Measurements from ENCODE around the gene ULK4. TPM values are rescaled to one million over a fixed set of nuclear protein-coding genes. Genes with fewer than 3 reads are reported as not detected.

The ULK4 gene
- total and polyA plus RNA-seq, 9 of the 15 experiments (the other 6 are each of a cell fraction or from before 2014, with no cell fraction given) = 3.0 to 5.9 (median 3.5) TPM

DNA sequence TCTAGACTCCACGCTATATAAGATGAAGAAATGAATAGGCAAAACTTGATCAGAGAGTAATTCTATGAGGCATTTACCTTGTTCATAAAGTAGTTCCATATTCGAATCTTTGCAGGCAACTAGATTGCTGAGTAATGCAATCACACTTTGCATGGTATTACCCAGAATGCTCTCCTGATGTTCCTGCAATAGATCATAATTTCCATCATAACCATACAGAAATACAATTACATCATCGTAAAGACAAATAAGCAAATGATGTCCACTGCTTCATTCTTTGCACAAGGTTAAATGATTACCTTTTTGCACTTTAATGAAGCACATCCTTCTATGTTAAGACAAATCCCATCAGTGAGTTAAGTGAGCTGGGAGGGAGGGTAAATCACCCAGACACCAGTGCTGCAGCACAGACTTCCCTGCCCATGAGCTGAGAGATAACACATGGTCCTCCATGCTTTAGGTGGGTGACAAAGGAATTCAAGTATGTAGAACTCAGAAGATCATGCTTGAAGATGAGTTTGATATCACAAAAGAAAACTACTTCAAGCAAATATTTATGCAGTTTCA, 395.9 kb downstream of the ULK4 start:
- CTCF ChIA-PET (ENCODE audit: low intra/inter-chr PET ratio) = no interaction called here
- peak; percentile 40 for FAIRE-seq

DNA sequence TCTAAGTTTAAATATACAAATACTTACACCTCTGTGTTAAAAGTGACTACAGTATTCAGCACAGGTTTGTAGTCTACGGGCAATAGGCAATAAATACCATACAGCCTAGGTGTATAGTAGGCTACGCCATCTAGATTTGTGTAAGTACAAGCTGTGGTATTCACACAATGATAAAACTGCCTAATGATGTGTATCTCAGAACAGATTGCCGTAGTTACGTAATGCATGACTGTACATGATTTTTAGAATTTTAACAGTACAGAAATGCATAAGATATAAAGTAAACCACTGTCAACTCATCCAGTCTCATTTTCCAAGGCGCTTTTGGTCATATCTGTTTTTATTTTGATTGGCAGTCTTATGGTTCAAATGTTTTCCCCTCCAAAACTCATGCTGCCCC, 396.9 kb downstream of the ULK4 start:
- POLR2A ChIA-PET = no interaction called here
- DNase-seq (ENCODE audit: extremely low read depth in 1 of 4, low spot score in 3 of 4) = no peak
- no peak for ATAC-seq
- BruUV-seq (replicated peaks) = no TSS peak
- H3K27me3 ChIP-seq (ENCODE audit: control insufficient read depth in 2 of 2, insufficient read depth in 2 of 2, low read length in 2 of 2) = peaks cover 0 to 4% of the 10 kb centered on the region in 2 experiments; a peak in 1 of 5 replicates
- no peaks in the 10 kb centered on the region for H3K9me1 ChIP-seq (ENCODE audit: control insufficient read depth, insufficient read depth, low read length)
- no peak overlapping the region for H2AFZ ChIP-seq (ENCODE audit: low read depth, low read length)
- H4K20me1 ChIP-seq (replicated peaks; ENCODE audit: control insufficient read depth, insufficient read depth, low read length) = no peaks in the 10 kb centered on the region
- 3% methylated on average over 5 of the region's 5 CpGs for WGBS (ENCODE audit: insufficient coverage, low coverage, missing lambda C conversion rate)
- no peaks in the 10 kb centered on the region for H3K36me3 ChIP-seq (ENCODE audit: control insufficient read depth, insufficient read depth, low read length)
- in situ Hi-C loops (cut with MboI) = no loop called here
- no peaks in the 10 kb centered on the region for H3K4me1 ChIP-seq (replicated peaks in 1 of 2; ENCODE audit: control insufficient read depth in 2 of 2, insufficient read depth in 2 of 2, low read length in 2 of 2)
- no peaks in the 10 kb centered on the region for H3K9me3 ChIP-seq (replicated peaks; ENCODE audit: control insufficient read depth, insufficient read depth, low read depth, low read length)
- no peak overlapping the region for H3K4me2 ChIP-seq (ENCODE audit: insufficient read depth, low read length)
- CTCF ChIA-PET (ENCODE audit: low intra/inter-chr PET ratio) = no interaction called here
- no peak overlapping the region for H3K27ac ChIP-seq (ENCODE audit: extremely low read depth, low read depth, low read length)
- no peak for FAIRE-seq
- H3K79me2 ChIP-seq (ENCODE audit: control insufficient read depth, insufficient read depth, low read length) = no peaks in the 10 kb centered on the region
- no peak overlapping the region for H3K4me3 ChIP-seq
- H3K9ac ChIP-seq (ENCODE audit: insufficient read depth in 1 of 2, low read depth in 2 of 2, low read length in 2 of 2) = no peak overlapping the region
- intact Hi-C loops (cut with micrococcal nuclease) = no loop called here
- TF ChIP-seq, protein P1, sequence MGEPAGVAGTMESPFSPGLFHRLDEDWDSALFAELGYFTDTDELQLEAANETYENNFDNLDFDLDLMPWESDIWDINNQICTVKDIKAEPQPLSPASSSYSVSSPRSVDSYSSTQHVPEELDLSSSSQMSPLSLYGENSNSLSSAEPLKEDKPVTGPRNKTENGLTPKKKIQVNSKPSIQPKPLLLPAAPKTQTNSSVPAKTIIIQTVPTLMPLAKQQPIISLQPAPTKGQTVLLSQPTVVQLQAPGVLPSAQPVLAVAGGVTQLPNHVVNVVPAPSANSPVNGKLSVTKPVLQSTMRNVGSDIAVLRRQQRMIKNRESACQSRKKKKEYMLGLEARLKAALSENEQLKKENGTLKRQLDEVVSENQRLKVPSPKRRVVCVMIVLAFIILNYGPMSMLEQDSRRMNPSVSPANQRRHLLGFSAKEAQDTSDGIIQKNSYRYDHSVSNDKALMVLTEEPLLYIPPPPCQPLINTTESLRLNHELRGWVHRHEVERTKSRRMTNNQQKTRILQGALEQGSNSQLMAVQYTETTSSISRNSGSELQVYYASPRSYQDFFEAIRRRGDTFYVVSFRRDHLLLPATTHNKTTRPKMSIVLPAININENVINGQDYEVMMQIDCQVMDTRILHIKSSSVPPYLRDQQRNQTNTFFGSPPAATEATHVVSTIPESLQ (CRISPR knock-in tag; IDR thresholded peaks at IDR 0.05) = no peak
- TF ChIP-seq, protein P2, sequence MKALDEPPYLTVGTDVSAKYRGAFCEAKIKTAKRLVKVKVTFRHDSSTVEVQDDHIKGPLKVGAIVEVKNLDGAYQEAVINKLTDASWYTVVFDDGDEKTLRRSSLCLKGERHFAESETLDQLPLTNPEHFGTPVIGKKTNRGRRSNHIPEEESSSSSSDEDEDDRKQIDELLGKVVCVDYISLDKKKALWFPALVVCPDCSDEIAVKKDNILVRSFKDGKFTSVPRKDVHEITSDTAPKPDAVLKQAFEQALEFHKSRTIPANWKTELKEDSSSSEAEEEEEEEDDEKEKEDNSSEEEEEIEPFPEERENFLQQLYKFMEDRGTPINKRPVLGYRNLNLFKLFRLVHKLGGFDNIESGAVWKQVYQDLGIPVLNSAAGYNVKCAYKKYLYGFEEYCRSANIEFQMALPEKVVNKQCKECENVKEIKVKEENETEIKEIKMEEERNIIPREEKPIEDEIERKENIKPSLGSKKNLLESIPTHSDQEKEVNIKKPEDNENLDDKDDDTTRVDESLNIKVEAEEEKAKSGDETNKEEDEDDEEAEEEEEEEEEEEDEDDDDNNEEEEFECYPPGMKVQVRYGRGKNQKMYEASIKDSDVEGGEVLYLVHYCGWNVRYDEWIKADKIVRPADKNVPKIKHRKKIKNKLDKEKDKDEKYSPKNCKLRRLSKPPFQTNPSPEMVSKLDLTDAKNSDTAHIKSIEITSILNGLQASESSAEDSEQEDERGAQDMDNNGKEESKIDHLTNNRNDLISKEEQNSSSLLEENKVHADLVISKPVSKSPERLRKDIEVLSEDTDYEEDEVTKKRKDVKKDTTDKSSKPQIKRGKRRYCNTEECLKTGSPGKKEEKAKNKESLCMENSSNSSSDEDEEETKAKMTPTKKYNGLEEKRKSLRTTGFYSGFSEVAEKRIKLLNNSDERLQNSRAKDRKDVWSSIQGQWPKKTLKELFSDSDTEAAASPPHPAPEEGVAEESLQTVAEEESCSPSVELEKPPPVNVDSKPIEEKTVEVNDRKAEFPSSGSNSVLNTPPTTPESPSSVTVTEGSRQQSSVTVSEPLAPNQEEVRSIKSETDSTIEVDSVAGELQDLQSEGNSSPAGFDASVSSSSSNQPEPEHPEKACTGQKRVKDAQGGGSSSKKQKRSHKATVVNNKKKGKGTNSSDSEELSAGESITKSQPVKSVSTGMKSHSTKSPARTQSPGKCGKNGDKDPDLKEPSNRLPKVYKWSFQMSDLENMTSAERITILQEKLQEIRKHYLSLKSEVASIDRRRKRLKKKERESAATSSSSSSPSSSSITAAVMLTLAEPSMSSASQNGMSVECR (CRISPR knock-in tag; IDR thresholded peaks at IDR 0.05) = no peak
- TF ChIP-seq RHOXF2B (CRISPR knock-in tag; conservative IDR thresholded peaks at IDR 0.05) (no peak), BRCA1 (IDR thresholded peaks at IDR 0.05) (no peak), BRCA1 (CRISPR knock-in tag; IDR thresholded peaks at IDR 0.05) (no peak), NFIC (IDR thresholded peaks at IDR 0.05) (no peak), RCOR1 (IDR thresholded peaks at IDR 0.05; ENCODE audit: borderline replicate concordance in 1 of 2, low read depth in 2 of 2, low read length in 2 of 2) (no peak), NR1H2 (CRISPR knock-in tag; IDR thresholded peaks at IDR 0.05) (no peak)

More for the DNA sequence above, 395.9 kb downstream of the ULK4 start:
- no peak overlapping the region for H3K4me3 ChIP-seq
- TF ChIP-seq HLTF (IDR thresholded peaks at IDR 0.05) (no peak), ZNF316 (IDR thresholded peaks at IDR 0.05) (0 out of 2 replicates have a peak, but pooled peaks have one; percentile 5)
- H3K4me1 ChIP-seq (replicated peaks in 1 of 2; ENCODE audit: control insufficient read depth in 2 of 2, insufficient read depth in 2 of 2, low read length in 2 of 2) = no peaks in the 10 kb centered on the region
- H3K27me3 ChIP-seq (ENCODE audit: control insufficient read depth in 2 of 2, insufficient read depth in 2 of 2, low read length in 2 of 2) = peaks cover 0 to 4% of the 10 kb centered on the region in 2 experiments; a peak in 1 of 5 replicates
- in situ Hi-C loops (cut with MboI) (no loop called here), intact Hi-C loops (cut with micrococcal nuclease) (no loop called here)
- no peak overlapping the region for H3K27ac ChIP-seq (ENCODE audit: extremely low read depth, low read depth, low read length)
- no peak overlapping the region for H3K9ac ChIP-seq (ENCODE audit: insufficient read depth in 1 of 2, low read depth in 2 of 2, low read length in 2 of 2)
- no peaks in the 10 kb centered on the region for H3K79me2 ChIP-seq (ENCODE audit: control insufficient read depth, insufficient read depth, low read length)
- H3K9me1 ChIP-seq (ENCODE audit: control insufficient read depth, insufficient read depth, low read length) = no peaks in the 10 kb centered on the region
- ATAC-seq = no peak
- DNase-seq (ENCODE audit: extremely low read depth in 1 of 4, low spot score in 3 of 4) = no peak
- no peak overlapping the region for H3K4me2 ChIP-seq (ENCODE audit: insufficient read depth, low read length)
- H2AFZ ChIP-seq (ENCODE audit: low read depth, low read length) = no peak overlapping the region
- no TSS peak for BruUV-seq (replicated peaks)
- no peaks in the 10 kb centered on the region for H4K20me1 ChIP-seq (replicated peaks; ENCODE audit: control insufficient read depth, insufficient read depth, low read length)
- no peaks in the 10 kb centered on the region for H3K9me3 ChIP-seq (replicated peaks; ENCODE audit: control insufficient read depth, insufficient read depth, low read depth, low read length)
- H3K36me3 ChIP-seq (ENCODE audit: control insufficient read depth, insufficient read depth, low read length) = no peaks in the 10 kb centered on the region
- POLR2A ChIA-PET = no interaction called here
- WGBS (ENCODE audit: insufficient coverage, low coverage, missing lambda C conversion rate) = 1% methylated on average over 3 of the region's 3 CpGs

All from K562 (cell line).